H1 (cell line): ENCODE data around the gene LY6G5B. TPM values are rescaled to one million over a fixed set of nuclear protein-coding genes. Genes with fewer than 3 reads are reported as not detected.

Source experiments
- BACH1 ChIP-seq: IDR thresholded peaks from 2 replicates; pipeline ENCODE4 v1.6.1; 2012; ENCODE audit warnings: low read length, improper control_type of control experiment
- CHD1 ChIP-seq: IDR thresholded peaks from 2 replicates; pipeline ENCODE4 v1.6.1; 2012; ENCODE audit warnings: low read depth, low read length, improper control_type of control experiment
- FOSL1 ChIP-seq: IDR thresholded peaks from 2 replicates; pipeline ENCODE4 v1.6.1; 2011; ENCODE audit warnings: mild to moderate bottlenecking, low read depth, low read length, moderate library complexity; ENCODE audit not compliant: insufficient read depth
- HDAC6 ChIP-seq: IDR thresholded peaks from one replicate; pipeline ENCODE4 v1.7.1; 2012; ENCODE audit warnings: low read depth, mild to moderate bottlenecking, inconsistent platforms, low read length, moderate library complexity
- NANOG ChIP-seq: IDR thresholded peaks from 2 replicates; pipeline ENCODE4 v1.6.1; 2011; ENCODE audit warnings: low read length, low read depth, mild to moderate bottlenecking, inconsistent platforms; ENCODE audit not compliant: insufficient read depth, poor library complexity, severe bottlenecking
- SAP30 ChIP-seq: fragments of 300-600 bp; sonication (generic); IDR thresholded peaks from 2 replicates; pipeline ENCODE4 v1.7.1; 2012; ENCODE audit warnings: low read length, moderate library complexity, mild to moderate bottlenecking, inconsistent platforms; ENCODE audit not compliant: insufficient read depth, insufficient replicate concordance
- SIX5 ChIP-seq: IDR thresholded peaks from 2 replicates; pipeline ENCODE4 v1.6.1; 2011; ENCODE audit warnings: mild to moderate bottlenecking, low read depth, low read length
- SP2 ChIP-seq: IDR thresholded peaks from 2 replicates; pipeline ENCODE4 v1.6.1; 2012; ENCODE audit warnings: mild to moderate bottlenecking, low read length, inconsistent platforms
- TAF7 ChIP-seq: optimal IDR thresholded peaks from 2 replicates; pipeline ENCODE3; 2011; ENCODE audit warnings: low read depth, mild to moderate bottlenecking, inconsistent platforms, low read length, moderate library complexity, borderline replicate concordance
- TBP ChIP-seq: IDR thresholded peaks from 2 replicates; pipeline ENCODE4 v1.6.1; 2011; ENCODE audit warnings: low read depth, low read length, improper control_type of control experiment
- ZNF274 ChIP-seq: IDR thresholded peaks from 2 replicates; pipeline ENCODE4 v1.7.0; 2012; ENCODE audit warnings: low read length, borderline replicate concordance; ENCODE audit errors: extremely low read depth
- polyA plus RNA-seq, 7 experiments: library from polyadenylated mRNA; depleted of rRNA in 3 of 7; stranded (reverse) in 5 of 7; unstranded in 2 of 7; fragments of >200 nt in 5 of 7; fragments of 200-250 nt in 2 of 7; gene quantifications; 1 replicate in 5 of 7; 2 replicates in 1 of 7; 4 replicates in 1 of 7; pipeline versions ENCODE4 v1.2.1 to v1.2.3, GENCODE V29; 2011 to 2013; ENCODE audit warnings: missing spikeins in 2 of 7, mixed read lengths in 2 of 7
- total RNA-seq: library from RNA; stranded (reverse); fragmentation: NEBNext Ultra II Directional; extraction: Animal tissue kit (Norgen Biotek cat#: 25700); gene quantifications from 2 replicates; pipeline ENCODE4 v1.2.1, GENCODE V29; 2021
- TF ChIP-seq, protein P1 (sequence below): fragments of 300-600 bp; sonication (generic); IDR thresholded peaks from 2 replicates; pipeline ENCODE4 v1.7.1; 2012; ENCODE audit warnings: low read length, moderate library complexity, mild to moderate bottlenecking, inconsistent platforms; ENCODE audit not compliant: insufficient replicate concordance

The LY6G5B gene
- total and polyA plus RNA-seq, 2 of the 8 experiments (the other 6 are each of a cell fraction or from before 2014, with no cell fraction given), result 10.6 to 12.6 TPM

DNA sequence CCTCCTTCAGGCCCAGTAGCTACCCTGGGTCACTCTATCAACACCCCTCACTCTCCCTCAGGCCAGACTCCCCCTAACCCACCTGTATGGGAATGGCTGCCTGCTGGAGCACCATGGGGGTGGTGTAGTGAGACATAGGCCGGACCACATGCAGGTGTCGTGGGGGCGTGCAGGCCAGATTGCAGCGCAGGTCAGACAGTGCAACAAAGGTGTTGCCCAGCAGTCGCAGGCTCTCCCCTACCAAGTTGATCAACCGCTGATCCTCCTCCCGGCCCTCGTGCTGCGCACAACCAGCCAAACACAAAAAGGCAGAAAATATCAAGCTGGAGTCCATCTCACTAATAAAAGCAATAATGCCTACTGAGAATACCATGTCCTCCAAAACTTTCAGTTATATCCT is 24.5 kb upstream of the LY6G5B start (continued):
- TF ChIP-seq, protein P1, sequence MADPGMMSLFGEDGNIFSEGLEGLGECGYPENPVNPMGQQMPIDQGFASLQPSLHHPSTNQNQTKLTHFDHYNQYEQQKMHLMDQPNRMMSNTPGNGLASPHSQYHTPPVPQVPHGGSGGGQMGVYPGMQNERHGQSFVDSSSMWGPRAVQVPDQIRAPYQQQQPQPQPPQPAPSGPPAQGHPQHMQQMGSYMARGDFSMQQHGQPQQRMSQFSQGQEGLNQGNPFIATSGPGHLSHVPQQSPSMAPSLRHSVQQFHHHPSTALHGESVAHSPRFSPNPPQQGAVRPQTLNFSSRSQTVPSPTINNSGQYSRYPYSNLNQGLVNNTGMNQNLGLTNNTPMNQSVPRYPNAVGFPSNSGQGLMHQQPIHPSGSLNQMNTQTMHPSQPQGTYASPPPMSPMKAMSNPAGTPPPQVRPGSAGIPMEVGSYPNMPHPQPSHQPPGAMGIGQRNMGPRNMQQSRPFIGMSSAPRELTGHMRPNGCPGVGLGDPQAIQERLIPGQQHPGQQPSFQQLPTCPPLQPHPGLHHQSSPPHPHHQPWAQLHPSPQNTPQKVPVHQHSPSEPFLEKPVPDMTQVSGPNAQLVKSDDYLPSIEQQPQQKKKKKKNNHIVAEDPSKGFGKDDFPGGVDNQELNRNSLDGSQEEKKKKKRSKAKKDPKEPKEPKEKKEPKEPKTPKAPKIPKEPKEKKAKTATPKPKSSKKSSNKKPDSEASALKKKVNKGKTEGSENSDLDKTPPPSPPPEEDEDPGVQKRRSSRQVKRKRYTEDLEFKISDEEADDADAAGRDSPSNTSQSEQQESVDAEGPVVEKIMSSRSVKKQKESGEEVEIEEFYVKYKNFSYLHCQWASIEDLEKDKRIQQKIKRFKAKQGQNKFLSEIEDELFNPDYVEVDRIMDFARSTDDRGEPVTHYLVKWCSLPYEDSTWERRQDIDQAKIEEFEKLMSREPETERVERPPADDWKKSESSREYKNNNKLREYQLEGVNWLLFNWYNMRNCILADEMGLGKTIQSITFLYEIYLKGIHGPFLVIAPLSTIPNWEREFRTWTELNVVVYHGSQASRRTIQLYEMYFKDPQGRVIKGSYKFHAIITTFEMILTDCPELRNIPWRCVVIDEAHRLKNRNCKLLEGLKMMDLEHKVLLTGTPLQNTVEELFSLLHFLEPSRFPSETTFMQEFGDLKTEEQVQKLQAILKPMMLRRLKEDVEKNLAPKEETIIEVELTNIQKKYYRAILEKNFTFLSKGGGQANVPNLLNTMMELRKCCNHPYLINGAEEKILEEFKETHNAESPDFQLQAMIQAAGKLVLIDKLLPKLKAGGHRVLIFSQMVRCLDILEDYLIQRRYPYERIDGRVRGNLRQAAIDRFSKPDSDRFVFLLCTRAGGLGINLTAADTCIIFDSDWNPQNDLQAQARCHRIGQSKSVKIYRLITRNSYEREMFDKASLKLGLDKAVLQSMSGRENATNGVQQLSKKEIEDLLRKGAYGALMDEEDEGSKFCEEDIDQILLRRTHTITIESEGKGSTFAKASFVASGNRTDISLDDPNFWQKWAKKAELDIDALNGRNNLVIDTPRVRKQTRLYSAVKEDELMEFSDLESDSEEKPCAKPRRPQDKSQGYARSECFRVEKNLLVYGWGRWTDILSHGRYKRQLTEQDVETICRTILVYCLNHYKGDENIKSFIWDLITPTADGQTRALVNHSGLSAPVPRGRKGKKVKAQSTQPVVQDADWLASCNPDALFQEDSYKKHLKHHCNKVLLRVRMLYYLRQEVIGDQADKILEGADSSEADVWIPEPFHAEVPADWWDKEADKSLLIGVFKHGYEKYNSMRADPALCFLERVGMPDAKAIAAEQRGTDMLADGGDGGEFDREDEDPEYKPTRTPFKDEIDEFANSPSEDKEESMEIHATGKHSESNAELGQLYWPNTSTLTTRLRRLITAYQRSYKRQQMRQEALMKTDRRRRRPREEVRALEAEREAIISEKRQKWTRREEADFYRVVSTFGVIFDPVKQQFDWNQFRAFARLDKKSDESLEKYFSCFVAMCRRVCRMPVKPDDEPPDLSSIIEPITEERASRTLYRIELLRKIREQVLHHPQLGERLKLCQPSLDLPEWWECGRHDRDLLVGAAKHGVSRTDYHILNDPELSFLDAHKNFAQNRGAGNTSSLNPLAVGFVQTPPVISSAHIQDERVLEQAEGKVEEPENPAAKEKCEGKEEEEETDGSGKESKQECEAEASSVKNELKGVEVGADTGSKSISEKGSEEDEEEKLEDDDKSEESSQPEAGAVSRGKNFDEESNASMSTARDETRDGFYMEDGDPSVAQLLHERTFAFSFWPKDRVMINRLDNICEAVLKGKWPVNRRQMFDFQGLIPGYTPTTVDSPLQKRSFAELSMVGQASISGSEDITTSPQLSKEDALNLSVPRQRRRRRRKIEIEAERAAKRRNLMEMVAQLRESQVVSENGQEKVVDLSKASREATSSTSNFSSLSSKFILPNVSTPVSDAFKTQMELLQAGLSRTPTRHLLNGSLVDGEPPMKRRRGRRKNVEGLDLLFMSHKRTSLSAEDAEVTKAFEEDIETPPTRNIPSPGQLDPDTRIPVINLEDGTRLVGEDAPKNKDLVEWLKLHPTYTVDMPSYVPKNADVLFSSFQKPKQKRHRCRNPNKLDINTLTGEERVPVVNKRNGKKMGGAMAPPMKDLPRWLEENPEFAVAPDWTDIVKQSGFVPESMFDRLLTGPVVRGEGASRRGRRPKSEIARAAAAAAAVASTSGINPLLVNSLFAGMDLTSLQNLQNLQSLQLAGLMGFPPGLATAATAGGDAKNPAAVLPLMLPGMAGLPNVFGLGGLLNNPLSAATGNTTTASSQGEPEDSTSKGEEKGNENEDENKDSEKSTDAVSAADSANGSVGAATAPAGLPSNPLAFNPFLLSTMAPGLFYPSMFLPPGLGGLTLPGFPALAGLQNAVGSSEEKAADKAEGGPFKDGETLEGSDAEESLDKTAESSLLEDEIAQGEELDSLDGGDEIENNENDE, result no peak
- no peak for TF ChIP-seq SAP30
- no peak for TF ChIP-seq BACH1
- no peak for TF ChIP-seq SIX5
- no peak for TF ChIP-seq HDAC6
- TF ChIP-seq TBP, result no peak
- no peak for TF ChIP-seq SP2
- TF ChIP-seq ZNF274, result no peak
- no peak for TF ChIP-seq CHD1
- no peak for TF ChIP-seq FOSL1
- TF ChIP-seq NANOG, result no peak
- TF ChIP-seq TAF7, result no peak
